ENCODE measurements around the gene DIAPH2.

Gene DIAPH2

GRCh38 chrX:96693407-96693806 lies 8.8 kb downstream of the DIAPH2 start:
- H3K27me3 Mint-ChIP-seq (ENCODE audit: low read depth, poor library complexity), result no peaks in the 10 kb centered on the region
- H3K4me1 Mint-ChIP-seq, result peaks cover 10% of the 10 kb centered on the region
- H3K27ac Mint-ChIP-seq, result no peak overlapping the region
- H3K9me3 Mint-ChIP-seq, result no peaks in the 10 kb centered on the region
- no peaks in the 10 kb centered on the region for H3K36me3 Mint-ChIP-seq (ENCODE audit: low read depth)
- no peak overlapping the region for H3K4me3 Mint-ChIP-seq
- no peak for DNase-seq
- TF ChIP-seq, protein P1, sequence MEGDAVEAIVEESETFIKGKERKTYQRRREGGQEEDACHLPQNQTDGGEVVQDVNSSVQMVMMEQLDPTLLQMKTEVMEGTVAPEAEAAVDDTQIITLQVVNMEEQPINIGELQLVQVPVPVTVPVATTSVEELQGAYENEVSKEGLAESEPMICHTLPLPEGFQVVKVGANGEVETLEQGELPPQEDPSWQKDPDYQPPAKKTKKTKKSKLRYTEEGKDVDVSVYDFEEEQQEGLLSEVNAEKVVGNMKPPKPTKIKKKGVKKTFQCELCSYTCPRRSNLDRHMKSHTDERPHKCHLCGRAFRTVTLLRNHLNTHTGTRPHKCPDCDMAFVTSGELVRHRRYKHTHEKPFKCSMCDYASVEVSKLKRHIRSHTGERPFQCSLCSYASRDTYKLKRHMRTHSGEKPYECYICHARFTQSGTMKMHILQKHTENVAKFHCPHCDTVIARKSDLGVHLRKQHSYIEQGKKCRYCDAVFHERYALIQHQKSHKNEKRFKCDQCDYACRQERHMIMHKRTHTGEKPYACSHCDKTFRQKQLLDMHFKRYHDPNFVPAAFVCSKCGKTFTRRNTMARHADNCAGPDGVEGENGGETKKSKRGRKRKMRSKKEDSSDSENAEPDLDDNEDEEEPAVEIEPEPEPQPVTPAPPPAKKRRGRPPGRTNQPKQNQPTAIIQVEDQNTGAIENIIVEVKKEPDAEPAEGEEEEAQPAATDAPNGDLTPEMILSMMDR (IDR thresholded peaks at IDR 0.05), result no peak

- DNase-seq, result no peak
- H3K4me3 Mint-ChIP-seq, result no peak overlapping the region
- TF ChIP-seq, protein P1 (IDR thresholded peaks at IDR 0.05), result no peak
- H3K27ac Mint-ChIP-seq, result no peak overlapping the region
- no peaks in the 10 kb centered on the region for H3K9me3 Mint-ChIP-seq
- H3K27me3 Mint-ChIP-seq (ENCODE audit: low read depth, poor library complexity), result no peaks in the 10 kb centered on the region
- no peaks in the 10 kb centered on the region for H3K36me3 Mint-ChIP-seq (ENCODE audit: low read depth)
- H3K4me1 Mint-ChIP-seq, result peaks cover 4% of the 10 kb centered on the region
Measured at GRCh38 chrX:96696462-96696861, 11.8 kb downstream of the DIAPH2 start.

- no peak for DNase-seq
- H3K9me3 Mint-ChIP-seq, result peaks cover 7% of the 10 kb centered on the region
- H3K4me3 Mint-ChIP-seq, result no peak overlapping the region
- TF ChIP-seq, protein P1 (IDR thresholded peaks at IDR 0.05), result no peak
- peaks cover 12% of the 10 kb centered on the region for H3K36me3 Mint-ChIP-seq (ENCODE audit: low read depth)
- H3K27ac Mint-ChIP-seq, result no peak overlapping the region
- peaks cover 24% of the 10 kb centered on the region for H3K4me1 Mint-ChIP-seq
- H3K27me3 Mint-ChIP-seq (ENCODE audit: low read depth, poor library complexity), result no peaks in the 10 kb centered on the region
Measured at GRCh38 chrX:96700625-96701024, 16.0 kb downstream of the DIAPH2 start.

GRCh38 chrX:96703379-96703778 lies 18.7 kb downstream of the DIAPH2 start:
- DNase-seq, result no peak
- H3K36me3 Mint-ChIP-seq (ENCODE audit: low read depth), result peaks cover 12% of the 10 kb centered on the region
- H3K27ac Mint-ChIP-seq, result no peak overlapping the region
- peaks cover 24% of the 10 kb centered on the region for H3K4me1 Mint-ChIP-seq
- TF ChIP-seq, protein P1 (IDR thresholded peaks at IDR 0.05), result no peak
- H3K27me3 Mint-ChIP-seq (ENCODE audit: low read depth, poor library complexity), result no peaks in the 10 kb centered on the region
- no peak overlapping the region for H3K4me3 Mint-ChIP-seq
- peaks cover 7% of the 10 kb centered on the region for H3K9me3 Mint-ChIP-seq

DNA sequence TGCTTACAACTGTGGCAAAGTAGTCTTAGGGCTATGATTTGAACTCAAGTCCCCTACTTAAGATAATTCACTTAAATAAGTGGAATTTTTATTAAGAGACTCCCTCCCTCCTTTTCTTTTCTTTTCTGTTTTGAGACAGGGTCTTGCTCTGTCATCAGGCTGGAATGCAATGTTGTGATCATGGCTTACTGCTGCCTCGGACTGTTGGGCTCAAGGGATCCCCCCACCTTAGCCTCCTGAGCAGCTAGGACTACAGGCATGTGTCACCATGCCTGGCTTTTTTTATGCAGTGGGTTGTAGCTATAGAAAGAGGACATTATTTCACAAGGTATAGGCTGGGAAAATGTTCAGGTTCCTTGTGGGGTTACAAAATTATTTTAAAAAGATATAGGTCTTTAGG lies 19.2 kb downstream of the DIAPH2 start:
- TF ChIP-seq, protein P1 (IDR thresholded peaks at IDR 0.05), result no peak
- H3K9me3 Mint-ChIP-seq, result peaks cover 7% of the 10 kb centered on the region
- peaks cover 12% of the 10 kb centered on the region for H3K36me3 Mint-ChIP-seq (ENCODE audit: low read depth)
- DNase-seq, result no peak
- H3K4me1 Mint-ChIP-seq, result peaks cover 24% of the 10 kb centered on the region
- no peak overlapping the region for H3K4me3 Mint-ChIP-seq
- H3K27ac Mint-ChIP-seq, result no peak overlapping the region
- H3K27me3 Mint-ChIP-seq (ENCODE audit: low read depth, poor library complexity), result no peaks in the 10 kb centered on the region

- H3K36me3 Mint-ChIP-seq (ENCODE audit: low read depth), result peaks cover 12% of the 10 kb centered on the region
- TF ChIP-seq, protein P1 (IDR thresholded peaks at IDR 0.05), result no peak
Measured at GRCh38 chrX:96704629-96705028, 20.0 kb downstream of the DIAPH2 start.

More at GRCh38 chrX:96704629-96705028, 20.0 kb downstream of the DIAPH2 start:
- no peak for DNase-seq
- no peak overlapping the region for H3K27ac Mint-ChIP-seq
- H3K9me3 Mint-ChIP-seq, result peaks cover 7% of the 10 kb centered on the region
- no peaks in the 10 kb centered on the region for H3K27me3 Mint-ChIP-seq (ENCODE audit: low read depth, poor library complexity)
- H3K4me1 Mint-ChIP-seq, result peaks cover 24% of the 10 kb centered on the region
- no peak overlapping the region for H3K4me3 Mint-ChIP-seq

All from nephron progenitor cell (in vitro differentiated cells).